Psoas muscle (tissue), 8 donors: ENCODE measurements around the gene PRKN. TPM values are rescaled to one million over a fixed set of nuclear protein-coding genes. Genes with fewer than 3 reads are reported as not detected.

ENCODE experiments used
- ATAC-seq, 4 donors: fragments of 200-7000 bp; cut with Tn5 transposase; one replicate each; pipeline ENCODE4 v1.9.1; 2020; ENCODE audit warnings: moderate library complexity in 3 of 4, mild to moderate bottlenecking in 2 of 4
- DNase-seq, 2 donors: peaks; one replicate each; pipeline ENCODE4 v3.0.0-alpha.2; 2020
- H3K27ac ChIP-seq: fragments of 200-600 bp; one replicate; pipeline ENCODE4 v1.8.0; 2022
- H3K27me3 ChIP-seq, 3 donors: fragments of 200-600 bp in 1 of 3; one replicate each; pipeline versions ENCODE4 v1.6.1 to v1.8.0; 2013 to 2022; ENCODE audit warnings: low read length in 2 of 3, mild to moderate bottlenecking in 2 of 3, moderate library complexity in 1 of 3; ENCODE audit not compliant: insufficient read depth in 3 of 3
- H3K36me3 ChIP-seq, 2 donors: fragments of 200-600 bp in 1 of 2; one replicate each; pipeline versions ENCODE4 v1.6.1 to v1.8.0; 2013 to 2022; ENCODE audit warnings: low read depth in 1 of 2, mild to moderate bottlenecking in 1 of 2, moderate library complexity in 1 of 2; ENCODE audit not compliant: insufficient read depth in 1 of 2
- H3K4me1 ChIP-seq: fragments of 200-600 bp; one replicate; pipeline ENCODE4 v1.8.0; 2022
- H3K4me3 ChIP-seq: fragments of 200-600 bp; one replicate; pipeline ENCODE4 v1.8.0; 2022; ENCODE audit warnings: mild to moderate bottlenecking
- H3K9me3 ChIP-seq: fragments of 200-600 bp; one replicate; pipeline ENCODE4 v1.8.0; 2022
- WGBS, 3 donors: extraction: QIAGEN DNeasy Blood & Tissue Kit; methylation state at CpG; one replicate each; pipeline versions ENCODE4 v1.1.6 to v1.1.7; 2013; 5-methylcytosine and 5-hydroxymethylcytosine counted together
- intact Hi-C, 2 donors: fragments of 100-400 bp; cut with DNase I; formaldehyde crosslinking; loops; one replicate each; pipeline versions ENCODE4 v1.11.0 to v1.14.2; 2022
- polyA plus RNA-seq, 3 donors: library from polyadenylated mRNA; stranded (reverse); fragments of 200-250 nt; gene quantifications; one replicate each; pipeline ENCODE4 v1.2.3, GENCODE V29; 2013
- total RNA-seq, 4 donors: library from RNA; stranded (reverse); fragmentation: NEBNext Ultra II Directional in 2 of 4; extraction: Animal tissue kit (Norgen Biotek cat#: 25700) in 2 of 4; gene quantifications; one replicate each; pipeline versions ENCODE4 v1.2.1 to v1.2.4, GENCODE V29; 2021 to 2023
- TF ChIP-seq, protein P1 (sequence below): fragments of 200-600 bp; IDR thresholded peaks from one replicate; pipeline ENCODE4 v1.8.0; 2022; ENCODE audit warnings: antibody characterized with exemption
- donor health status: healthy with polysubstance abuse.
- donor health status: DM: no; HTN: no; CAD: no; lungs with moderate emphysema.
- donor health status: Bipolar disorder and iron deficiency.
- donor health status: healthy.
- donor health status: DM: yes; HTN: yes; CAD: no.
- donor health status: DM: no; HTN: no; CAD: no.
- donor health status: DM: no; HTN: no; CAD: no.
- donor health status: DM: yes; HTN: yes; CAD: no.

PRKN gene
- total and polyA plus RNA-seq, 7 donors: 1.5 to 19.5 (median 11.7) TPM

- Histone ChIP-seq H3K36me3 (peaks cover 0 to 2% of the 10 kb centered on the region in 2 donors), H3K4me3 (no peak overlapping the region), H3K4me1 (no peaks in the 10 kb centered on the region), H3K27me3 (no peaks in the 10 kb centered on the region), H3K9me3 (no peaks in the 10 kb centered on the region), H3K27ac (no peak overlapping the region)
- DNase-seq (no peak), ATAC-seq (no peak)
- intact Hi-C loops: no loop called here
- TF ChIP-seq, protein P1, sequence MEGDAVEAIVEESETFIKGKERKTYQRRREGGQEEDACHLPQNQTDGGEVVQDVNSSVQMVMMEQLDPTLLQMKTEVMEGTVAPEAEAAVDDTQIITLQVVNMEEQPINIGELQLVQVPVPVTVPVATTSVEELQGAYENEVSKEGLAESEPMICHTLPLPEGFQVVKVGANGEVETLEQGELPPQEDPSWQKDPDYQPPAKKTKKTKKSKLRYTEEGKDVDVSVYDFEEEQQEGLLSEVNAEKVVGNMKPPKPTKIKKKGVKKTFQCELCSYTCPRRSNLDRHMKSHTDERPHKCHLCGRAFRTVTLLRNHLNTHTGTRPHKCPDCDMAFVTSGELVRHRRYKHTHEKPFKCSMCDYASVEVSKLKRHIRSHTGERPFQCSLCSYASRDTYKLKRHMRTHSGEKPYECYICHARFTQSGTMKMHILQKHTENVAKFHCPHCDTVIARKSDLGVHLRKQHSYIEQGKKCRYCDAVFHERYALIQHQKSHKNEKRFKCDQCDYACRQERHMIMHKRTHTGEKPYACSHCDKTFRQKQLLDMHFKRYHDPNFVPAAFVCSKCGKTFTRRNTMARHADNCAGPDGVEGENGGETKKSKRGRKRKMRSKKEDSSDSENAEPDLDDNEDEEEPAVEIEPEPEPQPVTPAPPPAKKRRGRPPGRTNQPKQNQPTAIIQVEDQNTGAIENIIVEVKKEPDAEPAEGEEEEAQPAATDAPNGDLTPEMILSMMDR: no peak
- 91 to 93% (median 93%) methylated on average over 13 of the region's 13 CpGs for WGBS, 3 donors
Measured at GRCh38 chr6:162603231-162604015, 124.1 kb downstream of the PRKN start.

DNA sequence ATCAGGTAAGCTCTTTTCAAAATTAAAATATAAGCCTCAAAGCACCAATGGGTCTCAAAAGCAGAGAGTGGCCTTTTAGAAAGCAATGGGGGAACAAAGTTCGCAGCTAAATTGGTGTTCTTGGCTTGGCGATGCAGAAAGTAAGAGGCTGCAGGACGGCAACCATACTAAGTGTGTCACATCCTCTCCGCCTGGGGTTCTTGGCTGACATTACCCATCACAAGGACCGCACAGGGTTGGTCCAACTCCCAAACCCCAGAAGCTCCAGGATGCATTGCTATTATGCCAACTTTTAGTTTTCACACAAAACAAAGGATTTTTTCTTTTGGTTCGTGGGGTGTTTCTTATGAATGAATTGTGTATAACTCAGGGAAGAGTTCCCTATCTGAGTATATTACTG lies 124.8 kb downstream of the PRKN start:
- Histone ChIP-seq H3K36me3 (peaks cover 0 to 2% of the 10 kb centered on the region in 2 donors), H3K27ac (no peak overlapping the region), H3K4me3 (no peak overlapping the region), H3K9me3 (no peaks in the 10 kb centered on the region), H3K4me1 (no peaks in the 10 kb centered on the region), H3K27me3 (no peaks in the 10 kb centered on the region)
- TF ChIP-seq, protein P1: no peak
- WGBS, 3 donors: 70 to 83% (median 72%) methylated on average over 6 of the region's 6 CpGs
- ATAC-seq: no peak
- DNase-seq: no peak
- intact Hi-C loops: no loop called here

DNA sequence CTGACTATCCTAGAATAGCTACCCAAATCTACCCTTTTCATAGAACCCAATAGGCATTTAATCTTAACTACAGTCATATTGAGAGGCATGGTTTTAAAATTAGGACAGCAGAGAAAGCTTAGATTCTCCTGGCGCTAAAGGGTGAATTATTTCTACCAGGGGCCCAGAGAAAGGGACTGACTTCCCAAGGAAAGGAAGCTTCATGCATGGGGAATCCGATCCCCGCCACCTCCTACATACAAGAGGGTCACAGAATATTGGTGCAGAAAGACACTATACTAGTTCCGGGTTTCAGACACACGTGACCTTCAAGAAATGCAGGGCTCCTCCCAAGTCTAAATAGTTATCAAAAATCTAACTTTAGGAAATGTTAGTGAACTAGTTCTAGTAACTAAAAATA lies 130.9 kb downstream of the PRKN start:
- H3K36me3 ChIP-seq: no peaks in the 10 kb centered on the region
- ATAC-seq (no peak), DNase-seq (no peak)
- intact Hi-C loops: no loop called here
- no peaks in the 10 kb centered on the region for H3K27me3 ChIP-seq
- TF ChIP-seq, protein P1: no peak
- H3K4me1 ChIP-seq: no peaks in the 10 kb centered on the region
- H3K4me3 ChIP-seq: no peak overlapping the region
- H3K9me3 ChIP-seq: no peaks in the 10 kb centered on the region
- H3K27ac ChIP-seq: no peak overlapping the region
- 80 to 87% (median 83%) methylated on average over 5 of the region's 5 CpGs for WGBS, 3 donors

GRCh38 chr6:162591517-162591916 lies 136.0 kb downstream of the PRKN start:
- Histone ChIP-seq H3K4me1 (no peaks in the 10 kb centered on the region), H3K27me3 (no peaks in the 10 kb centered on the region), H3K4me3 (no peak overlapping the region), H3K27ac (no peak overlapping the region), H3K36me3 (no peaks in the 10 kb centered on the region), H3K9me3 (no peaks in the 10 kb centered on the region)
- ATAC-seq: no peak
- intact Hi-C loops: no loop called here
- DNase-seq: no peak
- TF ChIP-seq, protein P1: no peak
